HG03460 (cell line): ENCODE data around the gene HOXA7.

Experiments used
- ATAC-seq: cut with Tn5 transposase; IDR thresholded peaks from one replicate; pipeline ENCODE4 v1.9.1; 2021; ENCODE audit not compliant: unreplicated experiment

Gene HOXA7

GRCh38 chr7:27122077-27122910, 34.2 kb downstream of the HOXA7 start:
- ATAC-seq, result no peak

- ATAC-seq, result no peak
These were observed 34.8 kb downstream of the HOXA7 start for GRCh38 chr7:27121684-27122076.

DNA sequence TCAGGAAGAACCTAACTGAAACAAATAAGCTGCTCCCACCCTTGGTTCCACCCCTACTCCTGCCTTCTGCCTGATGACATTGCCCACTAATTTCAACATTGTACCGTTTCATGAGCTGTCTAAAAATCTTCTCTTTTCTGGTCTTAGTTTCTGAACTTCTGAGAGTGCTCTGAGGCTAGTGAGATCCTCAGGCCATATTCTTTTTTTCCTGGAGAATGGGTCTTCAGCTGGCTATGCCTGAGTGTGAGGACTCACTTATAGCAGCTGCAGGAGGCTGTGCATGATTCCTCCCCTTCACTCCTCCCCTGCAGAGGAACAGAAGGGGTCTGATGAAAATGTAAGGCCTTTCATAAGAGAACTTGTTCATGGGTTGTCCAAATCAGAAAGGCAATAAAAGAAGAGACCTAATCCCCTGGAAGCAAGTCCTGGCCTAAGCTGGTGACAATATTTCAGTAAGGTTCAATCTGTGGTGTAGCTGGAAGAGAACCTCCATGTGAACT, 37.0 kb downstream of the HOXA7 start:
- no peak for ATAC-seq

- ATAC-seq, result no peak
These were observed 37.9 kb downstream of the HOXA7 start for GRCh38 chr7:27118580-27118979.

- ATAC-seq, result no peak
These were observed 38.5 kb downstream of the HOXA7 start for GRCh38 chr7:27117887-27118491.

DNA sequence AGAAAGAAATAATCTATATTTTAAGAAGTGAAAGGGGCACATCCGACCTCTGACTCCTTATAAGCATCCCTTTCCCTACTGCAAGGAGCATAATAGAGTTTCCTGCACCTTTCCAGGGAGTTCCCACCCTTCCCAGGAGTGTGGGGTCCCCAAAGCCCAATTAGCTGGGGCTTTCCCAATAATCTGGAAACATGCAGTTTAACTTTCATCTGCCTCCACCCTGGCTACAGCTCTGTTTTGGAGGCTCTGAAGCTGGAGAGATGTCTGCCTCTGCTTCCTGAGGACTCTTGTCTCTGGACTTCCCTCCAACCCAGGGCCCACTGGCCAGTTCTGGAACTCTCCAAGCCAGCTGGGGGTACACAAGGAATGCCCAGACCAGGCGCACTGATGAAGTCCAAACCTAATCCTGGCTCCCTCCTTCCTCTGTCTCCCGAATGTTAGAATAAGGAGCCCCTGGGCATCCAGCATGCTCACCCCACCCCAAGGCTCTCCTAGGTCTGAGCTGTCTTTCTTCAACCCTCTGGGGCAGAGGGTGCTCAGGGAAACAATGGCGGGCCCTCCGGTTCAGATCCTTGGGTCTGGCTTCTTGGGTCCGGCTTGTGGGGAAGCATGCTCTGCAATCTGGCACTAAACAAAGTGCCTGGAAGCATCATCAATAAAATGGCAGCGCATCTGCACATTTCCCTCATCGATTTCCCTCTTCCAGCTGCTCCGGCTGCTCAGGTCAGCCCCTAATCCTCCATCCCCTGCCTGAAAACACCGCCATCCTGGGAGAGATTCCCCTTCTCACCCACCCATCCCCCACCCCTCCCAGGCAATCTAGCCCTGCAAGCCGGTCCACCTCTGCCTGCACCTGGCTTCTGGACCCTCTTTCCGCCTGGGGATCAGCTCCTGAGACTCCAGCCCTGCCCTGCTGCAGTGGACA, 39.3 kb downstream of the HOXA7 start:
- ATAC-seq, result no peak

- no peak for ATAC-seq
These were observed 40.2 kb downstream of the HOXA7 start for GRCh38 chr7:27116031-27116961.

DNA sequence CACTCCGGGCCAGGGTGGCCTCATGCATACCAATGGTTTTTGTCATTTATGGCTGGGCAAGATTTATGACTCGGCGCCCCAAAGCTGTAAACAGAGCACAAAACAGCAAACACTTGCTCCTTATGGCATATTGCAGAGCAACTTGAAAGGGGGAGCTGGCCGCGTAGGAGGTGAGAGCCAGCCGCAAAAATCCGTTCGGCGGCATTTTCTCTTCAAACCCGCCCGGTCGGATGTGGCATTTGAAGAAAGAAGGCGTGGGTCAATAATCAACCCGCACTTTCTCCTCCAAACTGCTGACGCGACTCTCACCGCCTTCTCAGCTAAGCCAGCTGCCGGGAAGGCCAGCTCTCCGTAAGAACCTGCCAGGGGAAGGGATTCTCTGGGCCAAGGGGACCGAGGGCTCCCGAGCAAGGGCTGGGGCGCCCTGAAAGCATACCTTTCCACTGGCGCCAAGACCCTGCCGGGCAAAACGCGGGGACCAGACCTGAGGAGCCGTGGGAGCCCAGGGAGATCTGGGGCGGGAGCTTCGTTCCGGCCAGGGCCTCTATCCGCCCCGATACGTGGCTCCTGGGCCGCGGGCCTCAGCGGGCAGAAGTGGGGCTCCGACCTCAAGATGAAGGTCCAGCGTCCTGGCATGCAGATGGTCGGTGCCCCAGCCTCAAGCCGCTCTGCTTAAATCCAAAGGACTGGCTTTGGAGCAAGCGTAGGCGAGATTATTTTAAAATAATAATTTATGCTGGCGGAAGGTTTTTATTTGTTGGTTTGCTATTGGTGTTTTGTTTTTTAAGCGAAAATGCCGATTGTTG, 41.1 kb downstream of the HOXA7 start:
- ATAC-seq, result no peak

DNA sequence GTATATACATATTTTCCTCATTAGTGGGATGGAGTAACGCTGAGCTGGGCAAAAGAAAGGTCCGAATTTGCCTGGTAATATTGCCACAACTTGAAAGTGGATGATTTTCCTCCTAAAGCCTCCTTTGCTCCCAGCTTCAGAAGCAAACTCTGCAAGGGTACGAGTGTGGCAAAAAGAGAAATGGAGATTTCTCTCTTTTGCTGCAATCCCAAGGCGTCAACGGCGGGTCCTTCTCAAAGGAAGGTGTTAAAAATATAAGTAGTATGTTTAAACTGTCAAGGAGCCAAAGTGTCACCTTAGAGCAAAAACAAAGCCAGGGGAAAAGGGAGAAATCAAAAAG, 41.6 kb downstream of the HOXA7 start:
- no peak for ATAC-seq

DNA sequence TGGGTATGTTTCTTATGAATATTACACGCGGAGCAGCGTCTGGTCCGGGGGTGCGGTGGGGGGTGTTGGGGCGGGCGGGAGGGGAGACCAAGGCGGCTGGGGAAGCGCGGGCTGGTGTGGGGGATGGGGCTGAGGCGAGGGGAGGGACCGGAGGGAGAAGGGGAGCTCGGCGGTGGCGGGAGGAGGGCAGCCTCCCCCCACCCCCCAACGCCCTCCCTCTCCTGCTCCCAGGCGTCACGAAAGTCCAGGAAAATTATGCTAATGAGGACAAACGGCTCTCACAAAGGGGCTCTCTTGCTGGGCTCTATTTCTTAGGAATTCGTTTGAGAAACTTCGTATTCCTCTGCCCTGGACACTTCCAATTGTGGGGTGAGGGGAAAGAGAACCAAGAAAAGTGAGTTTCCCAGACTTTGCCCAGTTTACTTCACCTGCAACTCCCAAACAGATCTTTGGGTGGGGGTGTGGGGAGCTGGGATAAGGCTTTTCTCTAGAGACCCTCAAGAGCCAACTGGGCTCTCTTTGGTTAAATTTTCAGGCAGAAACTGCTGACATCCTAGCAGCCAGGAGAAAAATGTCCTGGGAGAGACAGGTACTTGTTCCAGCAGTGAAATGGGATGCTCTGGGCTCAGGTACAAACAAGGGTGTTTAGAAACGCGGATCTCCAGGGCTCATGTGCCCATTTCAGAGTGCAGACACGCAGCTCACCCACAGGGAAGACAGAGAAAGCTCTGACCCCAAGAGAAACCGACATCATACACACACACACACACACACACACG, 42.3 kb downstream of the HOXA7 start:
- no peak for ATAC-seq

DNA sequence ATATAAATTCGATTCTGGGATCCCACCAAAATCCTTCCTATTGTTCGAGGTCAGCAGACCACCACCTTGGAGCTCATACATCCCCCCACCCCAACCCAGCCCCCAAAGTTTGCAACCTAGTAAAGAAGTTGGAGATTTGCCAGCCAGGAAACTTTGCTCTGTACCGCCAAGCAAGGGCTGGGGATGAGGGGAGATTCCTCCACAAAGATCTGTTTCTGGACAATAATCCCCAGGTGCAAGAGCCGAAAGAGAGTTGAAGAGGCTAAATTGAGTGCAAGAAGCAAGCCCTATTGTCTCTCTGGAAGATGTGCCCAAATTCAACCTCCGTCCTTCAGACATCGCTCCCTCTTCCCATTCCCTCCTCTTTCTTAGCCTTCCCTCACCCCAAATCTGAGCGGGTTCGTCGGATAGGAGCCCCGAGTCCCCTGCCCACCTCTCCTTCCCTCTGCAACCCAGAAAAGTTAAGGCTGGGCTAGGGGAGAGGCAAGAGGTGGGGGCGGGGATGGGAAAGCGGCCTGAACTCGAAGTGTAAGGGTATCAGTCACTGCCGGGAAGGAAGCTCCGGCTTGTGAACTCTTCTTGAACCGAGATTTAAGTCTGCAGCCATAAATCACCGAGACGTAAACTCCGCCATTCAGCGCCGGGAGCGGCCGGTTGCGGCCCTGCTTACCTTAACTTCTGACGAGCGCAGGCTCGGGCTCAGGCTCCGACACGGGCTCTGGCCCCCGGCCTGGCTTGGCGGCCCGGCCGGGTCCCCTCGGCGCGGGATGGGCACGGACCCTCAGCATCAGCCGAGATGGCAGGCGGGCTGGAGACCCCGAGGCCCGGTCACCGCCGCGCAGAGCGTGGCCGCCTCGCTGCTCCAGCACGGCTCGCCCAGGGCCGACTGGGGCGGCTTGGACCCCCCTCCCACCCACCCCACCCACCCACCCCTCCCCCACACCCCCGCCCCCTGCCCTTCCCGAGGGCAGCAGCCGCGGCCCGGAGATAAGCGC, 43.2 kb downstream of the HOXA7 start:
- no peak for ATAC-seq

DNA sequence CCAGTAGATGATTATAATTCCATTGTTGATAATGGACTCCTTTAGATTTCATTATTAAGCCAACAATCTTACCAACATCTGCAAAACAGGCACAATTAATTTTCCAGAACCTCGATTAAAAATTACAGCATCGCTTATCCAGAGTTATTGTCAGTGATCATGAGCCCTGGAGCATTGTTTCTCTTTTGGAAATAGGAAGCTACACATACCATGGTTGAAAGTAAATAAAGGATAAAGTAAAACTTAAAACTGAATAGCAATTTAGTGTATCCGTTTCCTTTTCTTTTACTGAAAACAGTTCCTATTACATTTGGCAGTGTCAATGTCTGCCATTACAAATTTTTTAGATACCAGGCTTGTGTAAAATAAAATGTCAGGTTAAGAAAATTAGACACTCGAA, 44.1 kb downstream of the HOXA7 start:
- no peak for ATAC-seq

DNA sequence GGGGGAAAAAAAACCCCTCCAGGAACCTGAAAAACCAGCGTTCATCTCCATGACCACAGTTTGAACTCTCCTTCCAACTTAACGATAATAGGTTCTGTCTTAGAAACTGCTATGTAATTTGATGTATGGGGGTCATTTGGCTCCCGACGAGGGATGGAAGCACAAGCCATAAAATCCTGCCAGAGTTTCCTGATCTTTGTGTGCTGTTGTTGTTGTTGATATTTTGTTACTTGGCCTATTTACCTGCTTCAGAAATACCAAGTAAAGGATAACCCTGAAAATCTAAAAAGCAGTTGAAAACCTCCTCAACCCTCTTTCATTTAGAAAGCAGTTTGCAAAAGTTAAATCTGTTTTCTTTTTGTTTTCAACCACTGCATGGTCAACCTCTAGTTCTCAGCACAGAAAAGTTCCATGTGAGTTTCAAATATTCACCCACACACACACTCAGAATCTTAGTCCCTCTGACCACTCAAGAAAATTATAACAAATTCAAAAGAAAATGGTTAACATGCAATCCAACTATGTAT, 44.7 kb downstream of the HOXA7 start:
- no peak for ATAC-seq

DNA sequence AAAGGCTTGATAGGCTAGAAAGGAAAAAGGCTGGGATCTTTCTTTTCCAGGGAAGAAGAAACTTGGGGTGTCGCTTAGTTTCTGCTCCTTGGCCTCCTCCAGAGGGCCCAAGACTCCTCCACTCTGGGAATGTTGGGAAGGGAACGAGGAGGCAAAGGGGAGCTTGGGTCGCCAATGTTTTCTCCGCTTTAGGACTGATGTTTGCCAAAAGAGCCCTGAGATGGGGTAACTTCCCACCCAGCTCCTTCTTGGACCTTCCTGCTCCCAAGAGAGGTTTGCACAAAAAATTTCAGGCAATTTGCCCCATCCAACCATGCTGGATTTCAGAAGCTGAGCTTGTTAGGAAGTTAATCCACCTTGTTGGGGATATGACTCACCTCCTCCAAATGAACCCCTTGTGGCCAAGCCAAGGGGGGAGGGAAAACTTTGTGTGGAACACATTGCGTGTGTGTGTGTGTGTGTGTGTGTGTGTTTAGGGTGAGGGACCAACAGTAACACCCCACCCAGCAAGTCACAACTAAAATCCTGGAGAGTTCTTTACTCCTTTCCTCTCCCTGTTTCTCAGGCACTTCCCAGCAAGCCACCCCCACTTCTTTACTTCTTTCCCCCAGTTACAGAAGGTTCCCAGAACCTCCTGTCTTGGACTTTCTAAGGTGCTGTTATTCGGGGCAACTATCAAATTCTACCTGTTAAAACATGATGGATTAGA, 45.3 kb downstream of the HOXA7 start:
- no peak for ATAC-seq

DNA sequence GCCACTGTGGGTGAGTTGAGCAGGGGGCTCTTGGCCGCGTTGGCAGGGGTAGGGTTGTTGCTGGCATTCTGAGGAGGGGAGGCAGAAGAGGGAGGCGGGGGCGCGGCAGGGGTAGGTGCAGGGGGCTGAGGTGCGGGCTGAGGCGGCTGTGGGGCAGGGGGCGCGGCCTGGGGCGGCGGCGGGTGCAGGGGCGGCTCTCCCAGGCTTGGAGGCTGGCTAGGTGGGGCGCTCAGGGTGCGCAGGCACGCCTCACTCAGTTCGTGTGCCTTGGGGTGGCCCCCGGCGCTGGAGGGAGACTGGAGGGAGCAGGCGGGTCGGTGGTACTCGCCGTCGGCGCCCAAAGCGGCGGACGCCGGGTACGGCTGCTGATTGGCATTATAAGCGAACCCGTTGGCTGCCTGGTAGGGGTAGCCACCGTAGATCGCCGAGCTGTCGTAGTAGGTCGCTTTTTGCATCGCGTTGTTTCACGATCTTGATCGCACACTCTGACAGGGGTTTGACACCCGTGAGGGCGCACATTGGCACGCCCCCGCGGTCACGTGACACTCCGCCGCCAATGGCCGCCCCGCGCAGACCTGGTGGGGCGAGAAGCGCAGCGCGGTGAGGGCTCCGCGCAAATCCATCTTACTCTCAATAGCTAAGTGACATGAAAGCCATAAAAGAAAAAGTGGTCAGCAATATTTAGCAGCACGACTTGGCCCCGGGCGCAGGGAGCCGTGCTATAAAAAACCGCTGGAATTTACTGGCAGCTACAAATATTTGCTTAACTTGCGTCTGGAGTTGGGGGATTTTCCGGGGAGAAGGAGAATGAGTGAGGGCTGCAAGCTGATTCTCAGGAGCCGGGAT, 46.1 kb downstream of the HOXA7 start:
- no peak for ATAC-seq
